ENCODE results near the gene ITPK1.

The ITPK1 gene

GRCh38 chr14:92940543-92940942, 175.2 kb downstream of the ITPK1 start:
- no peak overlapping the region for H3K4me3 ChIP-seq (ENCODE audit: low read depth, low read length)
- in situ Hi-C loops (cut with HindIII; ENCODE audit: low sequenced_read_pairs) = no loop called here
- no peak for DNase-seq (ENCODE audit: low read depth, low spot score)
- TF ChIP-seq CTCF (IDR thresholded peaks at IDR 0.05; ENCODE audit: low read depth, low read length) = no peak

- in situ Hi-C loops (cut with HindIII; ENCODE audit: low sequenced_read_pairs) = no loop called here
- no peak for DNase-seq (ENCODE audit: low read depth, low spot score)
- no peak overlapping the region for H3K4me3 ChIP-seq (ENCODE audit: low read depth, low read length)
- no peak for TF ChIP-seq CTCF (IDR thresholded peaks at IDR 0.05; ENCODE audit: low read depth, low read length)
Observed at GRCh38 chr14:92939699-92940098, 176.0 kb downstream of the ITPK1 start.

DNA sequence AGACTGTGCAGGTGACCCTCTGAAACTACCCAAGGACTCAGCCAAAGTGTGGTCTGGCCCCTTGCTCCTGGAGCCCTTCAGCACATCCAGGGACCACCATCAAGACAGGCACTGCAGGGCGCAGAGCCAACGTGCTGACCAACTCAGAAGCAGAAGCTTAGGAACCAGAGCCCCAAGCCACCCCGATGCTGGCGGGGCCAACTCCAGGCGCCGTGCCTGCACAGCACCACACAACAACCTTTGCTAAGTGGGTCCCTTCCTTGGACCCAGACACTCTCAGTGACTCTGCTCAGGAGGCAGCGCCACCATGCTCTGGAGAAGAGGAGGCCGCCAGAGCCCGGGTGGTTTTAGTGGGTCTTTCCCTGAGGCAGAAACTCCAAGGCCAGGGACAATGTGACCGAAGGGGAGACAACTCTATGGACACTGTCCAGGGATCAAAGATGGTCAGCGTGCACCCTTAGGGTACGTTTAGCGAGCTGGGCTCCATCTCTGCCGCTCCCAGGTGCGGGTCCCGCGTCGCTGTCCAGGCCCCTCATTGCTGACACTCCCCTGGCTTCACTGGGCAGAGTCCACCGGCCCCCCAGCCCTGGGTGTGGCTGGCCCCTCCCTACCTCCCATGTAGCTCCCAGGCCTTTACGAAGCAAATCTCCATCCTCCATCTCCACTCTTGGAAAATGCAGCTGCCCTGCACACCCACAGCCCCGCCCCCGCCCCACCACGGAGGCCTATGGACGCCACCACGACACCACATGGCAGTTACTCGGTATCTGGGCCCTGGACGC, 176.6 kb downstream of the ITPK1 start:
- TF ChIP-seq CTCF (IDR thresholded peaks at IDR 0.05; ENCODE audit: low read depth, low read length) = no peak
- H3K4me3 ChIP-seq (ENCODE audit: low read depth, low read length) = no peak overlapping the region
- in situ Hi-C loops (cut with HindIII; ENCODE audit: low sequenced_read_pairs) = no loop called here
- DNase-seq (ENCODE audit: low read depth, low spot score) = no peak

- no peak overlapping the region for H3K4me3 ChIP-seq (ENCODE audit: low read depth, low read length)
- in situ Hi-C loops (cut with HindIII; ENCODE audit: low sequenced_read_pairs) = no loop called here
- DNase-seq (ENCODE audit: low read depth, low spot score) = no peak
- TF ChIP-seq CTCF (IDR thresholded peaks at IDR 0.05; ENCODE audit: low read depth, low read length) = no peak
Observed at GRCh38 chr14:92938235-92938875, 177.4 kb downstream of the ITPK1 start.

- DNase-seq (ENCODE audit: low read depth, low spot score) = no peak
- in situ Hi-C loops (cut with HindIII; ENCODE audit: low sequenced_read_pairs) = no loop called here
- H3K4me3 ChIP-seq (ENCODE audit: low read depth, low read length) = no peak overlapping the region
- TF ChIP-seq CTCF (IDR thresholded peaks at IDR 0.05; ENCODE audit: low read depth, low read length) = no peak
Observed at GRCh38 chr14:92937051-92937937, 178.4 kb downstream of the ITPK1 start.

DNA sequence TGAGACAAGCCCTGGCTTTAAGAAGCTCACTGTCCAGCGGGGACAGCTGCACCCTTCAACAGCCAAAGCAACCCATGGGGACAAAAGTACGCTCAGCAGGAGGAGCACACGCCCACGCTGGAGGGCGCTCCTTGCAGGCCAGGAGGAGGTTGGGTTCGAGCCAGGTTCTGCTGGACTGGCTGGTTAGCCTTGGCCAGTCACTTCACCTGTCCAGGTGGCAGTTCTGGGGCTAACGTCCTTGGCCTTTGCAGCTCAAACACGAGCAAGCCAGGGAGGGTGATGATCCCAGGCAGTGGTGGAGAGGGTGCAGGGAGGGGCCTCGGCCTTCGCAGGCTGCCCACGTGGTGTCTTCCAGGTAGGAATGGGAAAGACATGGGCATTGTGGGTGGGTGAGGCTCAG, 179.6 kb downstream of the ITPK1 start:
- in situ Hi-C loops (cut with HindIII; ENCODE audit: low sequenced_read_pairs) = no loop called here
- TF ChIP-seq CTCF (IDR thresholded peaks at IDR 0.05; ENCODE audit: low read depth, low read length) = no peak
- no peak for DNase-seq (ENCODE audit: low read depth, low spot score)
- no peak overlapping the region for H3K4me3 ChIP-seq (ENCODE audit: low read depth, low read length)
